ENCODE results near the gene AIPL1. TPM values are rescaled to one million over a fixed set of nuclear protein-coding genes. Genes with fewer than 3 reads are reported as not detected.

Gene AIPL1
- total and polyA plus RNA-seq, 8 donors = not detected

DNA sequence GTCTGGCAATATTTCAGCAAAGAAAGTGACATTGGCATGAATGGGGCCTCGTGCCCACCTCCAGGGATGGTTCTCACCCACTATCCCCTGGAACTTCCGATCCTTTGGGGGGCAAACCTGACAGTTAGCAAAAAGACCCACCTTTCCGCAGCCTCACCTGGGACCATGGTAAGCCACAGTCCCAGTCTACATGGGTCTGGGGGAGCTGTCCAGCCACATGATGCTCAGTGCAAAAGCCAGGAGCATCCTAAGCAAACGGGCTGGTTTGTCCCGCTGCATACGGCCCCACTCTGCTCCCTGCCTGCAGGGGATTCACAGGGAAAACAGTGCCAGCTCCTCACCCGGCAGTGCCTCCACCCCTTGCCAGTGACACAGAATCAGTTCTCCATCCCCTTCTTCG lies 19.3 kb downstream of the AIPL1 start:
- Histone ChIP-seq H3K27ac (no peak overlapping the region), H3K36me3 (no peaks in the 10 kb centered on the region), H3K9me3 (no peaks in the 10 kb centered on the region), H3K27me3 (peaks cover 0 to 65% (median 4%) of the 10 kb centered on the region in 3 donors), H3K4me3 (no peak overlapping the region), H3K4me1 (no peaks in the 10 kb centered on the region)
- no peak for TF ChIP-seq EP300 (IDR thresholded peaks at IDR 0.05)
- TF ChIP-seq, protein P1, sequence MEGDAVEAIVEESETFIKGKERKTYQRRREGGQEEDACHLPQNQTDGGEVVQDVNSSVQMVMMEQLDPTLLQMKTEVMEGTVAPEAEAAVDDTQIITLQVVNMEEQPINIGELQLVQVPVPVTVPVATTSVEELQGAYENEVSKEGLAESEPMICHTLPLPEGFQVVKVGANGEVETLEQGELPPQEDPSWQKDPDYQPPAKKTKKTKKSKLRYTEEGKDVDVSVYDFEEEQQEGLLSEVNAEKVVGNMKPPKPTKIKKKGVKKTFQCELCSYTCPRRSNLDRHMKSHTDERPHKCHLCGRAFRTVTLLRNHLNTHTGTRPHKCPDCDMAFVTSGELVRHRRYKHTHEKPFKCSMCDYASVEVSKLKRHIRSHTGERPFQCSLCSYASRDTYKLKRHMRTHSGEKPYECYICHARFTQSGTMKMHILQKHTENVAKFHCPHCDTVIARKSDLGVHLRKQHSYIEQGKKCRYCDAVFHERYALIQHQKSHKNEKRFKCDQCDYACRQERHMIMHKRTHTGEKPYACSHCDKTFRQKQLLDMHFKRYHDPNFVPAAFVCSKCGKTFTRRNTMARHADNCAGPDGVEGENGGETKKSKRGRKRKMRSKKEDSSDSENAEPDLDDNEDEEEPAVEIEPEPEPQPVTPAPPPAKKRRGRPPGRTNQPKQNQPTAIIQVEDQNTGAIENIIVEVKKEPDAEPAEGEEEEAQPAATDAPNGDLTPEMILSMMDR (IDR thresholded peaks at IDR 0.05) = no peak
- no peak for TF ChIP-seq POLR2AphosphoS5 (IDR thresholded peaks at IDR 0.05)
- TF ChIP-seq POLR2A (IDR thresholded peaks at IDR 0.05) = no peak
- intact Hi-C loops (cut with DNase I; ENCODE audit: low total_unique reads) = no loop called here
- DNase-seq = no peak
- 63 to 74% (median 69%) methylated on average over 8 of the region's 8 CpGs for WGBS, 5 donors

DNA sequence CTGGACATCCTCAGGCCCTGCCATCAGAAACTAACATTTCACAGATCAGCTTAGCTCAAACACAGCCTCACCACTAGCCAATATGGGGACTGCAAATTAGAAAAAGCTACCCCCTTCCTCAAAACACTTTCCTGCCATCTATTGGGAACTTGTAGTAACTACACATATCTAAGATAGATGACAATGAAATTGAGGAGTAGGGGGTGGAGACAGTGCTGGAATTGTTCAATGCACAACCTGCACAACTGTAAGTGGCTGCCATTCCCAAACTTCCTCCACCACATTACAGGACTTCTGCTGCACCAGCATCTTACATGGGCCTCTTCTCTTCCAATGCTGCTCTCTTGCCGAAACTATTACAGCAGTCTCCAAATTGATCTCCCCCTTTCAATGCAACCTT lies 21.9 kb downstream of the AIPL1 start:
- Histone ChIP-seq H3K27ac (no peak overlapping the region), H3K9me3 (no peaks in the 10 kb centered on the region), H3K27me3 (peaks cover 0 to 77% (median 7%) of the 10 kb centered on the region in 3 donors), H3K4me1 (no peaks in the 10 kb centered on the region), H3K36me3 (no peaks in the 10 kb centered on the region), H3K4me3 (no peak overlapping the region)
- TF ChIP-seq, protein P1 (IDR thresholded peaks at IDR 0.05) = no peak
- TF ChIP-seq POLR2A (IDR thresholded peaks at IDR 0.05) = no peak
- TF ChIP-seq EP300 (IDR thresholded peaks at IDR 0.05) = no peak
- TF ChIP-seq POLR2AphosphoS5 (IDR thresholded peaks at IDR 0.05) = no peak
- intact Hi-C loops (cut with DNase I; ENCODE audit: low total_unique reads) = no loop called here
- 88 to 95% (median 91%) methylated on average over 1 of the region's 1 CpG for WGBS, 5 donors
- DNase-seq = peak in 1 of 2 donors; percentile 41

GRCh38 chr17:6408735-6409134 lies 26.2 kb downstream of the AIPL1 start:
- H3K9me3 ChIP-seq = no peaks in the 10 kb centered on the region
- WGBS, 5 donors = 51 to 64% (median 58%) methylated on average over 10 of the region's 10 CpGs
- no peak for DNase-seq
- H3K27ac ChIP-seq = no peak overlapping the region
- H3K4me3 ChIP-seq = no peak overlapping the region
- H3K36me3 ChIP-seq = no peaks in the 10 kb centered on the region
- intact Hi-C loops (cut with DNase I; ENCODE audit: low total_unique reads) = no loop called here
- TF ChIP-seq EP300 (IDR thresholded peaks at IDR 0.05) = no peak
- no peak for TF ChIP-seq POLR2AphosphoS5 (IDR thresholded peaks at IDR 0.05)
- TF ChIP-seq POLR2A (IDR thresholded peaks at IDR 0.05) = no peak
- TF ChIP-seq, protein P1 (IDR thresholded peaks at IDR 0.05) = no peak
- peaks cover 0 to 72% (median 7%) of the 10 kb centered on the region in 3 donors for H3K27me3 ChIP-seq
- H3K4me1 ChIP-seq = no peaks in the 10 kb centered on the region

DNA sequence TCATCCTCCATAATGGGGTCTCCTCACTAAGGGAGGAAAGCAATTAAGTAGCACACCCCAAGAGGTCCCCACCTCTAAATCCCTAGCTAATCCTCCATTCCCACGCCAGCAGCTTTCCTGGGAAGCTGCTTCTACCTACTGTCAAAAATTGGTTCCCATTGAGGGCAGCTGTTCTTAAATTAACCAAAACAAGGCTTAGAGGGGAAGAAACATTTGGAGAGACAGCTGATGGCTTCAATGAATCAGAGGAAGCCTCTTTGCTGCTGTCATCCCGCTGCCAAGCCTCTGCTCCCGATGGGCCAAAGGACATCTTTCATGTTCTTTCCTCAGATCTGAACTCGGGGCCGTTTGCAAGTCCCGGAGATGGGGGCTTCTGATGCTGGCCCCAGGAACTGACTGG lies 26.6 kb downstream of the AIPL1 start:
- 43 to 73% (median 61%) methylated on average over 6 of the region's 6 CpGs for WGBS, 5 donors
- TF ChIP-seq POLR2A (IDR thresholded peaks at IDR 0.05) (no peak), EP300 (IDR thresholded peaks at IDR 0.05) (no peak), POLR2AphosphoS5 (IDR thresholded peaks at IDR 0.05) (no peak)
- TF ChIP-seq, protein P1 (IDR thresholded peaks at IDR 0.05) = no peak
- no peaks in the 10 kb centered on the region for H3K9me3 ChIP-seq

More for the DNA sequence above, 26.6 kb downstream of the AIPL1 start:
- H3K36me3 ChIP-seq = no peaks in the 10 kb centered on the region
- H3K27ac ChIP-seq = no peak overlapping the region
- H3K4me1 ChIP-seq = no peaks in the 10 kb centered on the region
- DNase-seq = no peak
- intact Hi-C loops (cut with DNase I; ENCODE audit: low total_unique reads) = no loop called here
- H3K27me3 ChIP-seq = peaks cover 0 to 69% (median 7%) of the 10 kb centered on the region in 3 donors
- H3K4me3 ChIP-seq = no peak overlapping the region
